Left lung (tissue), 10 donors: ENCODE measurements around the gene TENM3. TPM values are rescaled to one million over a fixed set of nuclear protein-coding genes. Genes with fewer than 3 reads are reported as not detected.

Experiments used
- ATAC-seq: fragments of 200-7000 bp; cut with Tn5 transposase; one replicate; pipeline ENCODE4 v1.9.1; 2020; ENCODE audit warnings: moderate library complexity
- DNase-seq, 4 donors: peaks; one replicate each; pipeline ENCODE4 v3.0.0-alpha.2; 2013 to 2020
- H3K27ac ChIP-seq, 2 donors: fragments of 200-600 bp; sonication (generic) in 1 of 2; one replicate each; pipeline versions ENCODE4 v1.5.0 to v1.8.0; 2020 to 2021
- H3K27me3 ChIP-seq, 2 donors: fragments of 200-600 bp; sonication (generic) in 1 of 2; one replicate each; pipeline versions ENCODE4 v1.5.0 to v1.8.0; 2020 to 2021
- H3K36me3 ChIP-seq, 2 donors: fragments of 200-600 bp; sonication (generic) in 1 of 2; one replicate each; pipeline versions ENCODE4 v1.5.0 to v1.8.0; 2020 to 2021
- H3K4me1 ChIP-seq, 2 donors: fragments of 200-600 bp; one replicate each; pipeline ENCODE4 v1.8.0; 2021
- H3K4me3 ChIP-seq, 2 donors: fragments of 200-600 bp; sonication (generic) in 1 of 2; one replicate each; pipeline versions ENCODE4 v1.5.0 to v1.8.0; 2020 to 2021; ENCODE audit warnings: mild to moderate bottlenecking in 1 of 2
- H3K9me3 ChIP-seq, 2 donors: fragments of 200-600 bp; sonication (generic) in 1 of 2; one replicate each; pipeline versions ENCODE4 v1.5.0 to v1.8.0; 2020 to 2021
- intact Hi-C, 2 donors: fragments of 100-400 bp; cut with DNase I; formaldehyde crosslinking; loops; one replicate each; pipeline versions ENCODE4 v1.11.2 to v1.14.2; 2022
- polyA plus RNA-seq, 6 donors: library from polyadenylated mRNA; unstranded; fragments of 120-200 nt; gene quantifications; one replicate each; pipeline ENCODE4 v1.2.1, GENCODE V29; 2013; ENCODE audit not compliant: insufficient read length in 6 of 6
- total RNA-seq, 2 donors: library from RNA; stranded (reverse); fragmentation: NEBNext Ultra II Directional; extraction: Animal tissue kit (Norgen Biotek cat#: 25700); gene quantifications; one replicate each; pipeline ENCODE4 v1.2.1, GENCODE V29; 2021
- TF ChIP-seq, protein P1 (sequence below), 2 donors: fragments of 200-600 bp; sonication (generic) in 1 of 2; IDR thresholded peaks; one replicate each; pipeline versions ENCODE4 v1.5.0 to v1.8.0; 2021; ENCODE audit warnings: antibody characterized with exemption in 2 of 2
- donor health status: DM: no; HTN: yes; CAD: no.
- donor health status: DM: no; HTN: no; CAD: no.

Gene TENM3
- total and polyA plus RNA-seq, 8 donors, result 2.2 to 5.6 (median 3.1) TPM

DNA sequence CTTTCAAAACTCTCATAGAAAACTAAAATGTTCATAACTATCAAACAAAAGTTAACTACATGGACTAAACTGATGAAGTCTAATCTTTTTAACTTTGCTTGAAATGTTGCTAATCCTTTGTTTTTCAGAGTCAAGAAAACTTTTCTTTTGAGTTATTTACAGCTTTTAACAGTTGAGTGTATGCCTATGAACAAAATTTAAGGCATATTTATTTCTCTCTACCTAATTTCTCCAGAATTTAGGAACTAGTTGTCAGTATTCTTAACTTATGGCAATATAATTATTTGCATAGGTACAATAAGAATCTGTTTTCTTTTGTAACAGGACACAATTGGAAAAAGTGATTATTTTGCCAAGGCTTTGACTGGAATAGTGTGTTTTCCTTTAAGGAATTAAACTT is 23.8 kb downstream of the TENM3 start:
- Histone ChIP-seq H3K27ac (no peak overlapping the region), H3K36me3 (no peaks in the 10 kb centered on the region), H3K9me3 (peaks cover 0 to 6% of the 10 kb centered on the region in 2 donors), H3K27me3 (peaks cover 0 to 3% of the 10 kb centered on the region in 2 donors), H3K4me3 (no peak overlapping the region), H3K4me1 (no peaks in the 10 kb centered on the region)
- DNase-seq, result no peak
- intact Hi-C loops, result no loop called here
- no peak for ATAC-seq
- TF ChIP-seq, protein P1, sequence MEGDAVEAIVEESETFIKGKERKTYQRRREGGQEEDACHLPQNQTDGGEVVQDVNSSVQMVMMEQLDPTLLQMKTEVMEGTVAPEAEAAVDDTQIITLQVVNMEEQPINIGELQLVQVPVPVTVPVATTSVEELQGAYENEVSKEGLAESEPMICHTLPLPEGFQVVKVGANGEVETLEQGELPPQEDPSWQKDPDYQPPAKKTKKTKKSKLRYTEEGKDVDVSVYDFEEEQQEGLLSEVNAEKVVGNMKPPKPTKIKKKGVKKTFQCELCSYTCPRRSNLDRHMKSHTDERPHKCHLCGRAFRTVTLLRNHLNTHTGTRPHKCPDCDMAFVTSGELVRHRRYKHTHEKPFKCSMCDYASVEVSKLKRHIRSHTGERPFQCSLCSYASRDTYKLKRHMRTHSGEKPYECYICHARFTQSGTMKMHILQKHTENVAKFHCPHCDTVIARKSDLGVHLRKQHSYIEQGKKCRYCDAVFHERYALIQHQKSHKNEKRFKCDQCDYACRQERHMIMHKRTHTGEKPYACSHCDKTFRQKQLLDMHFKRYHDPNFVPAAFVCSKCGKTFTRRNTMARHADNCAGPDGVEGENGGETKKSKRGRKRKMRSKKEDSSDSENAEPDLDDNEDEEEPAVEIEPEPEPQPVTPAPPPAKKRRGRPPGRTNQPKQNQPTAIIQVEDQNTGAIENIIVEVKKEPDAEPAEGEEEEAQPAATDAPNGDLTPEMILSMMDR (IDR thresholded peaks at IDR 0.05), result no peak

DNA sequence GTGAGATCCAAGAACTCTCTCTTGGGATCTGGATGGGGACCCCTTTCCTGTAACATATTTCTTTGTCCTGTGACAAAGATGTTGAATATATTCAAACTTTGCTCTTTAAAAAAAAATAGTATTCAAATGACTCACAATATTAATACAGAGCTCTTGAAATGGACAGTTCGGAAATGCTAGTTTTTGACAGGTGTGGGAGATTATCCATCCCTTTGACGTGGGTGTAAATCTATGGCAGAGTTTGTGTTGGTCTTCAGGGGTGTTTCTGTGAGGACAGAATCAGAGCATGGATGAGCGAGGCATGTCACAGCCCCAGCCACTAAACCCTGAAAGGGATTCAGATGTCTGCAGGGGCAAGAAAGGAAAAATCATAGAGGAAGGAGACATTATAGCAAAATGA is 25.8 kb downstream of the TENM3 start:
- no peak overlapping the region for H3K4me3 ChIP-seq
- no peak overlapping the region for H3K27ac ChIP-seq
- no peaks in the 10 kb centered on the region for H3K4me1 ChIP-seq
- TF ChIP-seq, protein P1 (IDR thresholded peaks at IDR 0.05), result no peak
- ATAC-seq (no peak), DNase-seq (no peak)
- no peaks in the 10 kb centered on the region for H3K36me3 ChIP-seq
- peaks cover 0 to 6% of the 10 kb centered on the region in 2 donors for H3K9me3 ChIP-seq
- peaks cover 0 to 3% of the 10 kb centered on the region in 2 donors for H3K27me3 ChIP-seq
- intact Hi-C loops, result no loop called here

DNA sequence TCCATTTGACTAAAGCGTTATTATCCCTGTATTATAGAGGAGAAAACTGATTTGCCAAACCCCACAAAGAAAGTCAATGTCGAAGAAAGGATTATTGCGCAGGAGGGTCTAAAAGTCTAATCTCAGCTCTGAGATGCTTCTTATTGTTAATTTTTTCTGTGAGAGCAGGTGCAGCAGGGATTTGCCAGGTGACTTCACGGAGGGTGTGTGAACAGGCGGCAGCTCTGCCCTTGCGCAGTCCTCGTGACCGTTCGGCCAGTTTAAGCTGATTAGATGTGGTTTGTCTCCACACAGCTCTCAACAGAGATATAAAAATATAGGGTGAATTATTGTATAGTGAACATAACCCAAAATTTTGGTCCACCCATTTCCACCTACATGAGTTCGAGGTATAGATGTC is 28.5 kb downstream of the TENM3 start:
- ATAC-seq, result no peak
- Histone ChIP-seq H3K36me3 (no peaks in the 10 kb centered on the region), H3K4me3 (no peak overlapping the region), H3K27me3 (peaks cover 0 to 3% of the 10 kb centered on the region in 2 donors), H3K4me1 (no peaks in the 10 kb centered on the region), H3K9me3 (peaks cover 0 to 6% of the 10 kb centered on the region in 2 donors), H3K27ac (no peak overlapping the region)
- TF ChIP-seq, protein P1 (IDR thresholded peaks at IDR 0.05), result no peak
- intact Hi-C loops, result no loop called here
- DNase-seq, result no peak

DNA sequence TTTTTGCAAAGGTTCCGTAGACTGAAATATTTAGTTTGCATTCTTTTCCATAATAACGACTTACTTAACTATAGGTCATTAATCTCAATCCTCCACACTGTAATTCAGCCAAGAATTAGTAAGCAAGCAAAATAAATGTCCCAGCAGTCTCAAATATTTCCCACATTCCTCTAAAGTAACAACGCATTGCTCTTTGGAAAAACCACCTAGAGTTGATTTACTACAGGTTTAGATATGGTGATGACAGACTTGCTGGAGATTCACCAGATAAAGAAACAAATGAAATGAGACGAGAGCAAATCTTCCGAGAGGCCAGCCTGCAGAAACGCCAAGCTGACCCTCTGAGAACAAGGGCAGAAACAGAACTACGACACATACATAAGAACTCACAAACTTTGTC is 28.9 kb downstream of the TENM3 start:
- intact Hi-C loops, result no loop called here
- H3K4me1 ChIP-seq, result no peaks in the 10 kb centered on the region
- TF ChIP-seq, protein P1 (IDR thresholded peaks at IDR 0.05), result no peak
- ATAC-seq (no peak), DNase-seq (no peak)
- H3K36me3 ChIP-seq, result no peaks in the 10 kb centered on the region
- H3K27me3 ChIP-seq, result peaks cover 0 to 3% of the 10 kb centered on the region in 2 donors
- no peak overlapping the region for H3K4me3 ChIP-seq
- H3K9me3 ChIP-seq, result peaks cover 0 to 2% of the 10 kb centered on the region in 2 donors
- H3K27ac ChIP-seq, result no peak overlapping the region

DNA sequence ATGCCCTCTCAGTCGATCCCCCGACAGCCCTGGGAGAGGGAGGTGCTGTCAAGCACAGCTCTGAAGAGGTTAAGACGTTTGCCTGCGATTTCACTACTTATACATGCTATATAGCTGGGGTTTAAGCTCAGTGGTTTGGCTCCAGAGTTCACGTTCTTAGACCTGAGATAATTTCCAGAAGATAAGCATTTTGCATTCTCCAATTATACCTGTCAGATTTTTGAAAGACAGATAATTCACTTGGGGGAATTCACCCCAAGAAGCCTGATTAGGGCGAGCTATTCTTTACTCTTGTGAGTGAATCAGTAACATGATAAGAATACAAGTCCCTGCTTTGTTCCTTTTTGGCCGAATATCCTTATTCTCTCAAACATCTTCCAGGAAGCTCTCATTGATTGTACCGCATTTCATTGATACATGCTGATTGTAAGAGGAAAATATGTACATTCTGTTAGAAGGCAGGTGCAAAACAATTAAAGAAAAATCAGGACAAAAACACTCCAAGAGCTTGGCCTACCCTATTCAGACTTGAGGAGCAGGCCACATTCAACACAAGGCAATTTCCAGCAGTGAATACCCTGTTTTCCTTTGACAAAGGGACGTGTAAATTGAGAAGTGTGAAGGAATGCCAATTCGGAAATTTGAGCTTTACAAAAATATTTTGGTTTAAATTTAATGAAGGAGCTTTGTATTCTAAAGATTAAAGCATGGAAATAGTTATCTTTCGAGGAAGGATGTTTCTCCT is 30.2 kb downstream of the TENM3 start:
- Histone ChIP-seq H3K27me3 (no peaks in the 10 kb centered on the region), H3K9me3 (no peaks in the 10 kb centered on the region), H3K27ac (no peak overlapping the region), H3K4me3 (no peak overlapping the region), H3K36me3 (no peaks in the 10 kb centered on the region), H3K4me1 (no peaks in the 10 kb centered on the region)
- TF ChIP-seq, protein P1 (IDR thresholded peaks at IDR 0.05), result no peak
- intact Hi-C loops, result no loop called here
- no peak for DNase-seq
- no peak for ATAC-seq
